Caki2 (cell line): ENCODE data around the gene GOLGA6L10. TPM values are rescaled to one million over a fixed set of nuclear protein-coding genes. Genes with fewer than 3 reads are reported as not detected.
"Not testable (repeated sequence)": the region's sequence is repeated elsewhere in the genome, so short reads cannot be mapped to it uniquely, and the experiment has no call there.

Experiments
- DNase-seq: peaks from one replicate; pipeline ENCODE4 v3.0.0-alpha.2; 2015; ENCODE audit warnings: low read depth
- in situ Hi-C: cut with HindIII; loops from 2 replicates; pipeline ENCODE4 v1.10.0; 2016; ENCODE audit warnings: low sequenced_read_pairs, low pct_unique_long_range_greater_than_20kb, mixed read lengths
- total RNA-seq: library from RNA; depleted of rRNA; stranded (reverse); fragments of >200 nt; shearing (Covaris generic); gene quantifications from 2 replicates; pipeline ENCODE4 v1.2.3, GENCODE V29; 2014; ENCODE audit warnings: low replicate concordance

The GOLGA6L10 gene
- total RNA-seq, 1 experiment from 2014 or later = not detected

DNA sequence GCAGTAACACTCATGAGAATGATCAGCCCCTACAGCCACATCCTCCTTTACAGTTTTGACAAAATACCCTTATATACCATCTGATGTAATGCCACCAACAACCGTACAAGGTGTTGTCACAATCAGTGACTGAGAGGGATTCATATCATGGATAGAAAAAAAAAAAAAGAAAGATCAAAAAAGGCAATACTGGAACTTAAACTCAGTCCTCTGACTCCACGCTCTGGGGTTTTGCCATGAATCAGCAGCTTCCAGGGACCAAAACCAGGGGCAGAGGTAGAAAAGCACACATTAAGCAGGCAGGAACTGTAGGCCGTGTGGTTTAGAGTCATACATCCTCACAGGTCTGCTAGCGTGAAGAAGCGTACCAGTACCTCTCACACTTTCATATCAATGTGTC lies 1.6 kb downstream of the GOLGA6L10 start:
- DNase-seq, in situ Hi-C loops: not testable (repeated sequence)

DNA sequence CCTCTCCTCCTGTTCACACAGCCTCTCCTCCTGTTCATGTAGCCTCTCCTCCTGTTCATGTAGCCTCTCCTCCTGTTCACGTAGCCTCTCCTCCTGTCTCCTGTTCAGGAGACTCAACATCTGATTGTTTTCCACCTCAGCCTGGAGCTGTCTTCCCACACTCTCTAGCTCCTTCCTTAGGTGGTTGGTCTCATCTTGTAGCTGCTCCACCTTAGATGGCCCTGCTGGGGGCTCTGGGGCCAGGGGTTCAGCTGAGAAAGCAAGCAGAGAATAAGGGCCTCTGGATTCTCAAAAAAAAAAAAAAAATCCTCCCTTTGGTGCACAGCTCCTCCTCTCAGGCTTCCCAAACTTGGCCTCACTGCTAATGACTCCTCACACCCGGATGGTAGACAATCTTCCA lies 4.1 kb downstream of the GOLGA6L10 start:
- DNase-seq, in situ Hi-C loops: not testable (repeated sequence)

DNA sequence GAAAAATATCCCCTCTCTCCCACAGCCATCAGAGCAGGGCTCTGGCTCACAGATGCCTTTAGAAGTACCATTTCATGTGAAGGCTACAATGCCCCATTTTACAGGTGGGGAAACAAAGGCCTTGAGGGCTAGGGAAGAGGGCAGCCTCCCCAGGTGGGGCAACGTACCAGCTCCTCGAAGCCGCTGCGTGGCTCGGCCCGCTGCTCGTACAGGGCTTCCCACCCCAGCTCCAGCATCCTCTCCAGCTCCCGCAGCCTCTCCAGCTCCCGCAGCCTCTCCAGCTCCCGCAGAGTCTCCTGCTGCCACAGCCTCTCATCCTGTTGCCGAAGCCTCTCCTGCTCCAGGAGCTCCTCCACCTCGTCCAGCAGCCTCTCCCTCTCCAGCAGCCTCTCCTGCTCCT lies 4.9 kb downstream of the GOLGA6L10 start:
- in situ Hi-C loops, DNase-seq: not testable (repeated sequence)

DNA sequence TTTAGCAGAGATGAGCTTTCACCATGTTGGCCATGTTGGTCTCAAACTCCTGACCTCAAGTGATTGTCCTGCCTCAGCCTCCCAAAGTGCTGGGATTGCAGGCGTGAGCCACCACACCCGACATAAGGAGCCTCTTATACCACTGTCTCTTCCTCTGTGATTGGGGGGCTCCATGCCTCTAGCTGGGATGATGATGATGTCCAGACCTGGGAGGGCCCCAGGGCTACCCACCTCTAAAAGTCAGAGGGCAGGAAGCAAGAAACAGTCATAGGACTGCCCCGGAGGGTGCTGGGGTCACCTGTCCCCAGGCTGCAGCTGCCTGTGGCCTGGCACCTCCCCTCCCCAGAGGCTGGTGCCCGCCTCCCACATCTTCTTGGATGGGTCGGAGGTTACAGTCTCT lies 5.4 kb downstream of the GOLGA6L10 start:
- DNase-seq, in situ Hi-C loops: not testable (repeated sequence)

DNA sequence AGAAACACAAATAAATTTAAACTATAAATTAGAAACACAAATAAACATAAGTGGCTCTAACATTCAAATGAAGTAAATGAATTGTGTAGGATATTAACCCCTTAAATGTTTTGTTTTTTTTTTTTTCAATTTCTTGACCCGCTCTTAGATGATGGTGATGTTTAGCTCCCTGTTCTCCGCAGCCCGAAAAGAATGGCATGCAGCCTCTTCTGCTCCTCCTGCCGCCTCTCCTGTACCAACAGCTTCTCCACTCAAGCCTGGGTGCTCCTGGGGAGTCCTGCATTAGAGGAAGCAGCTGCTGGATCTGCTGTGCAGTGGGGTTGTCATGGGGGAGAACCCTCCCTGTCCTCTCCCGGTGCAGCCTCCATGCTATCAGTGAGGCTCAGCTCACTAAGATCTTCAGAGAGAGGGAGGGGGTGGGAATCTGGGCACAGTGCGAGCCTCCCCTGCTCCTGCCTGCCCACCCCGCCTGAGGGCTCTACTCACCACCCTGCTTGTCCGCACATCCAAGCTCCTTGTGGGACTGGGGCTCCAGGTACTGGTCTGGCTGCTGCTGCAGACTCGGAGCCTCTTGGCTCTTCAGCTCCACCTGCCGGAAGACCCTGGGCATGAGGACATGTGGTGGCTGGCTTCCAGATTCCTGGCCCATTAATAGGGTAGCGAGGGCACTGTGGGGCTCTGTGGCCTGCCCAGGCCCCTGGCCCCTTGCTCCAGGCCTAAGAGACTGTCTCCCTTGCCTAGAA lies 6.5 kb downstream of the GOLGA6L10 start:
- not testable (repeated sequence) for DNase-seq

DNA sequence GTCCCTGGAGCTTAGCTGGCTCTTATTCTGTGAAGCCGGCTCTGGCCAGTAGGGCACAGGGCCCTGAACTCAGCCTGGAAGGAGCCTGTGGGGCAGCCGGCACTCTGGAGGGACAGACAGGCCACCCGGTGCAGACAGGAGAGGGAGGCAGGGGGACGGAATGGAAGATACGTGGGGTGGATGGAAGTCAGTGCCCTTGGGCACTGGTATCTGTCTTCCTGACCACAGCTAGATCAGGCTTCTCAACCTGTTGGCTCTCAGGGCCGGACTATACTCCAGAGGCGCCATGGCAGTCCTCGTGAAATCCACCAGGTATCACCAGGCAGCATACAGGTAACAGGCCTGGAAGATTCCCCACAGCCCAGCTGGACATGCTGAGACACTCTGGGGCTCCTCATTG lies 10.7 kb downstream of the GOLGA6L10 start:
- DNase-seq, in situ Hi-C loops: not testable (repeated sequence)

More for the DNA sequence above, 6.5 kb downstream of the GOLGA6L10 start:
- in situ Hi-C loops = not testable (repeated sequence)

DNA sequence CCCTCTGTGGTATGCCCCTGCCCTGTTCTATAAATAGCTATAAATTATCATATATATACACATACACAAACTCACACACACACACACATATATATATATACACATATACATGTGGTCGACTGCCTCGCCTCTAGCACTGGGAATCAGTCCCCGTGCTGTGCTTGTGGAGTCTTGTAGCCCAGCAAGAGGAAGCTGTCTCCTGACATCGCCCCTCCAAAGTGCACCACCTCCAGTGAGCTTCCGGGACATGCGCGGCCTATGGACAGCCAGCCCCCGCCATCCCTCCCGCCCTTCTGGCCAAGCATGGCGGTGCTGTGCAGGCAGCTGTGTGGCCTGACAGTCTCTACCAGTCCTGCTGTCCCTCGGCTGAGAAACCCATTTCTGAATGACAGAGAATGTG lies 11.2 kb downstream of the GOLGA6L10 start:
- DNase-seq, in situ Hi-C loops: not testable (repeated sequence)

DNA sequence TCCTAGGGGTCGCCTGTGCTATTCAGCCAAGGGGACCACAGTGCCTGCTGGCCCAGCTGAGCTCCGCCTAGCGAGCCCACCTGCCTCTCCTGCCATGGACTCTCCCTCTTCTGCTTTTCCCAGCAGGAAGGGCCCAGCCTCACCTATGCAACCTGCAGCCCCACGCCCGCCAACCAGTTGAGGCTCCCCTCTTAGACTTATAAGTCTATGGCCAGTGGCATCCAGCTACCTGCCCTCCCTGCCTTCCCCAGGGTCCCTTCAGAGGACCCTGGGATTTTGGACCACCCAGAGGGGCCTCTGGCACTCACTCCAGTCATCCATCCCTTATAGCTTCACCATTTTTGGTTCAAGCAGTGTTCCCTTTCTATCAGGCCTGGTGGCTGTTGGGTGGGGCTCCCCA lies 12.2 kb downstream of the GOLGA6L10 start:
- in situ Hi-C loops, DNase-seq: not testable (repeated sequence)

DNA sequence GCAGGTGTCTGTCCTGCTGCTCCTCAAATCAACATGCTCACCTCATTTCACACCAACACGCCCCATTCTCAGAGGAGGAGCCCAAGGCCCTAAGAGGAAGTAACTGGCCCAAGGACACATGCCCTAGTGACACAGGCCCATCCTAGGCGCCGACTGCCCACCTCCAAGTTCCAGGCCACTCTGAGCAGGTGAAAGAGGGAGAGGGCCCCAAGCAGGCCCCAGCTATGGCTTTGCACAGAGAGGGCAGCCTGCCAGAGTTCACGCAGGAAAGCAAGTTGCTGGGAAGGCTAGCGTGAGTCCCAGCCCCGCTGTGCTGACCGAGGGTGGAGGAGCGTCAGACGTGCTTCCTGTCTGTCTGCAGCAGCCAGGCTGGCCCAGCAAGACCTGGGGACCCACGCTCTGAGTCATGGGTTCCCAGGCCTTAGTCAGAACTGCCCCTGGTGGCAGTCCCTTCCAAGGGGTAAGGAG lies 13.1 kb downstream of the GOLGA6L10 start:
- DNase-seq = not testable (repeated sequence)

DNA sequence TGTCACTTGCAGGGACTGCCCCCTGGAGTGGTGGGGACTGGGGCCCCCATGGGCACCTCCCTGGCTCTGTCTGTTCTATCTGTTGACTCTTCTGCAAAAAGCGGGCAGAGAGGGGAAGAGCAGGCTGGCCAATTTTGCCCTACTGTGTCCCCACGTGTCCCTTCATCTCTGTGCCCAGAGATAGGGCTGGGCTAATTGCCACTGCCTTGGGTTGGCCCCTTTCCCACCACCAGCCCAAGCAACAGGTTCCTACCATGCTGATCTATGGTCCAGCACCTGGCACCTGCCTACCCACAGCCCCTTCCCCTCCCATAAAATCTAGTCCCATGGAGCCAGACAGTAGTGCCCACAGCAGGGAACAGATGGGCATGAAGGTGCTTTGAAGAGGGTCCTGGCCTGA lies 14.3 kb downstream of the GOLGA6L10 start:
- DNase-seq, in situ Hi-C loops: not testable (repeated sequence)

More for the DNA sequence above, 13.1 kb downstream of the GOLGA6L10 start:
- in situ Hi-C loops = not testable (repeated sequence)

DNA sequence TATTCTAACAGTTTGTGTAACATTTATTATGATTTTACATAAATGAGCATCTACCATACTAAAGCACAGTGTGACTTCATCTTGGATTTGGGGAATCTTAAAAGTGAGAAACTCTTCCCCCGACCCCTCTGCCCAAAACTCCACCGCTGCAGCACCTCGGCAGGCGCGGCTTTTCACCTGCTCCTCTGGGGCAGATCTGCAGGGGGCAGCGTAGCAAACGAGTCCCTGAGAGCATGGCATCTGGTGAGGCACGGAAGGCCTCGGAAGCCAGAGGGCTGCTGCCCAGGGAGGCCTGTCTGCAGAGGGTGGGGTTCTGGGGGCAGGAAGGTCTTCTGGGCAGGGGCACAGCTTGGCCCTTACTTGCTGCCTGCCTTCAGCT lies 14.7 kb downstream of the GOLGA6L10 start:
- DNase-seq, in situ Hi-C loops: not testable (repeated sequence)

DNA sequence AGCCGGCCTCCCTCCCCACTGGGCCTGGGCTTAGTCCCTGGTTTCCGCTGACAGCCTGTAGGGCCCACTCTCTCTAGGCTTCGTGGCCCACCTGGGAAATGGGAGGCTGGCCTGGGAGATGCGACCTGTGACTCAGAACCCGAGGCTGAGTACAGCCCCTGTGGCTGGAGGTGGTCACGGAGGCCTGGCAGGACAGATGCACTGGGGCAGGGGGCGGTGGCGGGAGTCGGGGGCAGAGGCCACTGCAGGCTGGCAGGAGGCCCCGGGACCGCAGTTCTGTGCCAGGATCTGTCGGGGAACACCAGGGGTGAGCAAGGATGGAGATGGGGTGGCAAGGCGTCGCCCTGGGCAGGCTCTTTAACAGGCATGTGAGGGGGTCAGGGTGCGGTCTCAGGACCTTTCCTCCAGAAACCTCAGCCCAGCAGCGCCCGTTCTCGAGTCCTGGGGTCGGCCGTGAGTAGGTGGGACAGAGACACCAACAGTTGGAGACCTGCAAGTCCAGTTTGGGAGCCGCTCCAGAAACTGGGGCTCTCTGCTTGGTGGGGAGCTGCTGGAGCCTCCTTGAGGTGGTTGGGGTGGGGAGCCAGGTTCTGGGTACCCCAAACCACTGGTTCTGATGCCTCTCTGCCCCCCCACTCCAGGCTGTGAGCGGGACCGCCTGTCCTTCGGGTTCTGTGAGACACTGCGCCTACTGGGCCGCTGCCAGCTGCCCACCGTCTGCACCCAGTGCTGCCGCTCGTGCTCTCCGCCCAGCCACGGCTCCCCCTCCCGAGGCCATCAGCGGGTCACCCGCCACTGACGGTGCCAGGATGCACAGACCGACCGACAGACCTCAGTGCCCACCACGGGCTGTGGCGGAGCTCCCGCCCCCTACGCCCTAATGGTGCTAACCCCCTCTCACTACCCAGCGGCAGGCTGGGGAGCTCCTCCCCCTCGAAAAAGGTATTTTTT lies 15.4 kb downstream of the GOLGA6L10 start:
- in situ Hi-C loops, DNase-seq: not testable (repeated sequence)

DNA sequence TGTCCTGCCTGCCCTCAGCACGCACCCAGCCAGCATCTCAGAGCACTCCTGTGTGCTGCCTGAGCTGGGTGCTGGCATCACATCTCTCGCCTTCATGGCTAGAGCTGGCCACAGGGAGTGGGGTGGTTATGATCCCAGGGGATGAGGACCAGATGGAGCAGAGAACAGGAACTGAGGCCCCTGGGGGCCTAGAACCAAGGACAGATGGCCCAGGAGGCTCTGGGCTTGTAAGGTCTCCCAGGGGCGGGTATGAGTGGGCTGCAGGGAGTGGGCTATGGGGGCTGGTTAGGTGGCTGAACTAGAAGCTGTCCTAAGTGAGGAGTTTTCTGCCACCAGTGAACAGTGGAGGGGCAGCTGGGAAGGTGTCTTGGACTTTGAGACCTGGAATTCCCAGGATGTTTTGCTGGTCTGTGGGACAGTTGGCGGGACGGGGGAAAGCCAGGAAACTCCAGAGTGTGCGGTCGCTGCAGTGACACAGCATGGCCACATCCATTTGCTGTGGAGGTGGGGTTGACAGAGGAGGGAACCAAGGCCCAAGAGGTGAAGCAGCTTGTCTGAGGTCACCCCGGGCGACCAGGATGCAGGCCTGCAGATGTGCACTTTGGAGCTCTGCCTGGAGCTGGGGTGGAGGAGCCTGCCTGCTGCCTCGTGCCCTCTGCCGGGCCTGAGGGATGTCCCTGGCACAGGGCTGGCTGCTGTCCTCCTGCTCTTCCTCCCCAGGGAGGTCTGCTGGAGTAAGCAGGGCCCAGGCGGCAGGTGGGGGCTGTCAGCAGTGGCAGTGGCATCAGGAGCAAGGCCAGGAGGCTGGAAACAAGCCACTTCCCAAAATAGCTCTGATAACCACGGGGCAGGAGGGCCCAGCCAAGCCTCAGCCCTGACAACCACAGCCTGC lies 16.3 kb downstream of the GOLGA6L10 start:
- DNase-seq, in situ Hi-C loops: not testable (repeated sequence)

DNA sequence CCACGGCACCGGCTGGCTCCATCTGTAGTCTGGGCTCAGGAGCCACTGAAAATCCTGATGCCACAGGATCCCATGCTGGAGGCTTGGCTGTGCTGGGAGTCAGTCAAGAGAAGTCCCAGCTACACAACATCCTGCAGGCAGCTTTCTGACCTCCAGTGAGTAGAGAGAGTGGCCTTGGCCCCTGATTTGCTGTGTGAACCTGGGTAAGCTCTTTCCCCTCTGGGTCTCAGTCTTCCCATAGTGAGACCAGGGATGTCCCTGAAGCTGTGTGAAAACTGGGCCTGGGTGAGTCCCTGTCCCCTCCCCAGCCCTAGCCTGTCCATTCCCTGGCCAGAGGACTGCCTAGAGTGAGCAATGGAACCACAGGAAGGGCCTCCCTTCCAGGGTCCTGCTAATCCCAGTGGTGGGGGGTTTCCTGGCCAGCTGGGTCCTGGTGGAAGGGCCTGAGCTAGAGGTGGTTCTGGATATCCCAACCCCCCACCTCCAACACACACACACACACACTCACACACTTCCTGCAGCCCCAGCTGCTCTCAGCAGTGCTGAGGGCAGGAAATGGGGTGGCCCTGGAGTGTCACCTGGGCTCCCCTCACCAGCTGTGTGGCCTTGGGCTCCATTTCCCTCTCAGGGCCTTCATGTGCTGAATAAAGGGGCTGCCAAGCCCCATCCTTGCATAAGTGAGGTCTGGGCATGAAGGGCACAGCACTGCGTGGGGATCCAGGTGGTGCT lies 17.5 kb downstream of the GOLGA6L10 start:
- in situ Hi-C loops, DNase-seq: not testable (repeated sequence)

DNA sequence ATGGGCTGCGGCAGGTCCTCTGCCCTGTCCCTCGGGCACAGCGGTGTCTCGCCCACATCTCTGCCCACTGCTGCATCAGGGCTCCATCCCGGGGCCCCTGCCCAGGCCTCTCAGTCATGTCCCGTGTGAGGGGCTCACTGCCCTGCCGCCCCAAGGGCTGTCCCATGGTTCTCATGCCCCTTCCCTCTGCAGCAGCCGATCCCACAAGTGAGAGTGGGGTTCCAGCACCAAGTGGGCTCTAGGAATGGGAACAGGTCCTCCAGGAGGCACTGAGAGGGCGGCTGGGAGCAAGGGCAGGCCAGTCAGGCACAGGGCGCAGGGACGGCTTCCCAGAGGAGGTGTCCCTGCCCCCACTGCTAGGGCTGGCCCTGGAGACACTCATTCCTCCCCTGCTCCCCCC lies 18.4 kb downstream of the GOLGA6L10 start:
- in situ Hi-C loops = not testable (repeated sequence)

DNA sequence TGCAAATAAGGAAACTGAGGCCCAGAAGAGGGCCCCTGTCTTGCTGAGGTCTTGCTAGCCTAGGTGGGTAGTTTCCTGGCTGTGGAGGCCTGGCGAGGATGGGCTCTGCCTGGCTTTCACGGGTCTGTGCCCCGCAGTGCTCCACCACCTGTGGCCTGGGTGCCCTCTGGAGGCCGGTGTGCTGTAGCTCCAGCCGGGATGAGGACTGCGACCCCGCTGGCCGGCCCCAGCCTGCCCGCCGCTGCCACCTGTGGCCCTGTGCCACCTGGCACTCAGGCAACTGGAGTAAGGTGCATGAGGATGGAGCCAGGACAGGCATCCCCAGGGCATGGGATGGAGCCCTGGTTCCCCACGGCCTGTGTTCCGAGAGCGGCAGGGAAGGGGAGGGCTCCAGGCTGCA lies 20.2 kb downstream of the GOLGA6L10 start:
- in situ Hi-C loops = not testable (repeated sequence)

More for the DNA sequence above, 18.4 kb downstream of the GOLGA6L10 start:
- DNase-seq = not testable (repeated sequence)

DNA sequence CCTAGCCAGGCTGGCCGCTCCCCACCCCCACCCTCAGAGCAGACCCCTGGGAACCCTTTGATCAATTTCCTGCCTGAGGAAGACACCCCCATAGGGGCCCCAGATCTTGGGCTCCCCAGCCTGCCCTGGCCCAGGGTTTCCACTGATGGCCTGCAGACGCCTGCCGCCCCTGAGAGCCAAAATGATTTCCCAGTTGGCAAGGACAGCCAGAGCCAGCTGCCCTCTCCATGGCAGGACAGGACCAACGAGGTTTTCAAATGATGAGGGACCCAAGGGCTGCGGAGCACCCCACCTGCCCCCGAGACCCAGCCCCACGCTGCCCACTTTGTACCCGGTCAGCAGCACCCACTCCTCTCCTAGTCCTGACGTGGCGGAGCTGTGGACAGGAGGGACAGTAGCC lies 21.9 kb downstream of the GOLGA6L10 start:
- in situ Hi-C loops, DNase-seq: not testable (repeated sequence)

More for the DNA sequence above, 20.2 kb downstream of the GOLGA6L10 start:
- not testable (repeated sequence) for DNase-seq
